ENCODE data around the gene BUB1B.
"Not testable (repeated sequence)": the region's sequence is repeated elsewhere in the genome, so short reads cannot be mapped to it uniquely, and the experiment has no call there.

BUB1B gene

GRCh38 chr15:40136470-40137302 is 24.2 kb upstream of the BUB1B start:
- no peak for DNase-seq

DNA sequence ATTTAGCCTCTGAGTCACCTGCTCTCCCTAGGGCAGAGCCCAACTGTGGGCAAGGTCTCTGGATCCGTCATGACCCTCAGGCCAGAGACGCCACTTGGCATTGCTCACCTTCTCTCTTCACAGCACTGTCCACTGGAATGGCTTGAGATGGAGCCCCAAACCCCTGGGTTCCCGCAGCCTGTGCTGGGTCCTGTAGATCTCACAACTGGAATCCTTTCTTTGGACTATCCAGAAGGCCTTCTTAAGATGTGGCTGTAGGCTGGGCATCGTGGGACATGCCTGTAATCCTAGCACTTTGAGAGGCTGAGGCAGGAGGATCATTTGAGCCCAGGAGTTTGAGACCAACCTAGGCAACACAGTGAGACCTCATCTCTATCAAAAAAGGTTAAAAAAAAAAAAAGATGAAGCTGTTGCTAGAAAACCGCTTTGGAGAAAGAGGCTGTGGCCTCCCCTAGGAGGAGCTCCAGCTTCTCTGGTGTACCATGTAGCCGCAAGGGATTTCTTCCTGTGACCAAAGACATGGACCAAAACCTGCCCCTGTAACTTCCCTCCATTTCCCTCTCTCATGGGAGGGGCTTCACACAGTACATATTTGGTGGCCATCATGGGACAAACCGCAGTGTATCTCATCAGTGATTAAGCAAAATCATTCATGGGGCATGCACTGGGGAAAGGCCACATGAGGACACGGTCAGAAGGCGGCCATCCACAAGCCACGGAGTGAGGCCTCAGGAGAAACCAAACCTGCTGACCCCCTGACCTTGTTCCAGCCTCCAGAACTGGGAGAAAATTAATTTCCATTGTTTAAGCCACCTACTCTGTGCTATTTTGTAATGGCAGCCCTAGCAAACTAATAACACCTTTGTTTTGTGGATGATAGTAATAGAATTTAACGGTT is 23.3 kb upstream of the BUB1B start:
- peak; percentile 27 for DNase-seq

- not testable (repeated sequence) for DNase-seq
These were observed 22.7 kb upstream of the BUB1B start for GRCh38 chr15:40138201-40138570.

GRCh38 chr15:40142428-40142827 is 18.4 kb upstream of the BUB1B start:
- DNase-seq = no peak

DNA sequence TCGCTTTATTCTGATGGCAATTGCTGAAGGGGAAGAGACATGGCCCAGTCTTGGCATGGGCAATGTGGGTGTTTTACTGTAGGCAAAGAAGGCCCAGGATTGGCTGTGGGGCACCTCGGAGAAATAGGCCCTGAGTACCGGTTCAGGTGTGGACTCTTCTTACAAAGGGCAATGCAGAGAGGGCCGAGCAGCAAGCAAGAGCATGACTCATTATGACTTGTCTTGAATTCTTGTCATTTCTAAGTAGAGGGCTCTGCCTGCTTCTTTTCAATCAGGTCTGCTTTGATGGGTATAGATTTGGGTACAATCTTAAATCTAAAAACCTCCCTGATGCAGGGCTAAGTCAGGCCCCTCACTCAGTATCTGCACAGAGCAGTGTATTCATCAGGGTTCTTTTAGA is 14.8 kb upstream of the BUB1B start:
- DNase-seq = no peak

DNA sequence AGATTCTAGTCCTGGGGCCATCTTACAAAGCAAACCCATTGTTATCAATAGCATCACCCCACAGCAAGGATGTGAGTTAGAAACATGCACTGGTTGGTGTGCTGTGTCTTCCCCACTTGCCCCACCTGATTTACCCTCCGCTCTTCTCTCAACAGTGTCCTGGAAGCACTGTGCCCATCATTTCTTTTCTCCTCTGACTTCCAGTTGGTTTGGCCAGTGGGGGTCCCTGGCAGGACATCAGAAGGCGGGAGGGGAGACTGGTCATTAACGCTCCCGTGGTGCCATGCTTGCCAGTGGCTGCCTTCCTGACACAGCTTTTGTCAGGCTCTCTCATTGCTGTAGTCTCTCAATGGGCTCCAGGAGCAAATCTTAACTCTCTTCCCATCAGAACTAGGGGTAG is 11.5 kb upstream of the BUB1B start:
- no peak for DNase-seq

DNA sequence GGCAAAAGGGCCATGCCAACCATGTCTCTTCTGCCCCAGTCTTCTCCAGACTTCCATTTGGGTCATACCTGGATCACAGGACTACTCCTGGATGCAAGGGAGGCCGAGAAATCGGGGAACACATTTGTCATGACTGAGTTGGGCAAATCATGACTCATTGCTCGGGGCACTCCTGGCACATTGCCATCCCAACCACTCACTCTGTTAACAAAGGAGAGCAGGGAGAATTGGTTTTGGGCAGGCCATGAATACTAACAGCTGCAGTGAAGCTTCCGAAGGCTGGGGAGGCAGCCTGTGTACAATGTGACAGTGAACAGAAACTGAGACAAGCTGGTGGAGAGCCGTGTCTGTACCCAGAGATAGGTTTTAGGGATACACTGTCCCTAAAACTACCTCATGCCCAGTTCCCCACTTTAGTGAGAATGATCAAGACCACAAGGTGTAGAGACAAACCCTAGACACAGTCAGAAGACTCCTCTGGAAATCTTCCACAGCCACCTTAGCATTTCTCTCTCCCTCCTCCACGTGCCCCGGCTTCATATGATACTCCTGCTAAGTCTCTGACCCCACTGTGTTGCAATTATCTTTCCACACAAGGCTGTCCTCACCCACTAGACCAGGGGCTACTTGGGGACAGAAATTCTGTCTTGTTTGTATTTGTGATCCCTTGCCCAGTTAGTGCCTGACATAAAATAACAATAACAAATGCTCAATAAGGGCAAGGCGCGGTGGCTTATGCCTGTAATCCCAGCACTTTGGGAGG is 10.5 kb upstream of the BUB1B start:
- DNase-seq = peak; percentile 80

GRCh38 chr15:40151499-40151898 is 9.4 kb upstream of the BUB1B start:
- no peak for DNase-seq

DNA sequence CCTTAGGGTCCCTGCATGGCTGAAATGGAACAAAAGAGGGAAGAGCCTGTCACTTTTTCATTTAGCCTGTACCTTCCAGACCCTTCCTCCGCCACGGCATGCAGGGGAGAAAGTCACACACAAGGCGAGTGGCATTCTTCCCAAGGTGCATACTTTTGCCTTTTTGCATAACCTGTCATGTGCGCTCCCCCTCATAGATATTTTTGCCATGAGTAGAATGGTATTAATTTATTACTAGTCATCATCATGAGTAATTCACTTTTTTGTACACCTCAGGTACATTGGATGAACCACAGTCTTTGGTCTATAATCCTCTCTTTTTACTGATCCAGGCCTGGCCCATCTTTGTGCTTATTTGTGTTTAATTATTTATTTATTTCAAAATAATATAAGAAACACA is 8.9 kb upstream of the BUB1B start:
- DNase-seq = no peak

DNA sequence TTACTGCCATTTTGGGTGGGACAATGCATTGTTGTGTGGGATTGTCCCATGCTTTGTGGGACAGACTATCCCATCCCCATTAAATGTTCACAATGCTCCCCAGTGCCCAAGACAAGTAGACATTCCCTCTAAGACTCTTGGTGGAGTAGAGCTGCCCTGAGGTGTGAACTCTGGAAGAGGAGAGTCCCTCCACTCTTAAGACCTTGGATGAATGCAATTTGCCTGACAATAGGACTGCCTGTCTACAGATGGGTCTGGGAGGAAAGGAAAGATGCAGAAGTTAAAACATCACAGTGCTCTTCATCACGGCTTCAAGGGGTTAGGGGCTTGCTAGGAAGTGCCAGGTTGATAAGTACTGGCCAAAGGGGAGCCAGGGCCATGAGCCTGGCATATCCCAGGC is 6.0 kb upstream of the BUB1B start:
- peak; percentile 46 for DNase-seq

DNA sequence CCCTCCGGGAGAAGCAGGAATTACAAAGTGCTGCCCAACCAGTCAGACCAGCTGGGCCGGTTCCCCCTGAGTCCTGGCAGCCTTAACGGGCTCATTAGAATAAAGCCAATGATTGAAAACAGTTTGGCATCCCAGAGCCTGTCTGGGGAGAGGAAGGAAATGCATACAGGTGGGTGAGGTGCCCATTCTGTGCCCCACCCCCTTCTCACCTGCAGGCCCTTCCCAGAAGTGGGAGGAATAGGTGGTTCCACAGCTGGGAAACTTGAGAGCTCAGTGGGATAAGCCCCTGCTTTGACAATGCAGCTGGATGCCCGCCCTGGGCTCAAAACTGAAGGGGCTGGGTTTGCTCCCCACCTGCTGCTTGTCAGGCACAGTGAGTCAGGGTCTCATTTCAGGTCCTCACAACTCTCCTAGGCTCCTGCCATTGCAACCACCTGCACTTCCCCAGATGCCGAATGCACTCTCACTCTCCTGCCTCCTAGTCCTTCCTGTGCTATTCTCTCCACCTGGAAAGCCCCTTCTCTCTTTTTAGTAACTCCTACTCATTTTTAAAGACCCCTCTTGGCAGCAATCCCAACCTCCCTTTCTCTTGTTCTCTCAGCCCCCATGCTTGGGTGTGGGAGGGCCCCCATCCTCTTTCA is 5.5 kb upstream of the BUB1B start:
- peak; percentile 96 for DNase-seq

- DNase-seq = no peak
These were observed 3.0 kb upstream of the BUB1B start for GRCh38 chr15:40157778-40158447.

DNA sequence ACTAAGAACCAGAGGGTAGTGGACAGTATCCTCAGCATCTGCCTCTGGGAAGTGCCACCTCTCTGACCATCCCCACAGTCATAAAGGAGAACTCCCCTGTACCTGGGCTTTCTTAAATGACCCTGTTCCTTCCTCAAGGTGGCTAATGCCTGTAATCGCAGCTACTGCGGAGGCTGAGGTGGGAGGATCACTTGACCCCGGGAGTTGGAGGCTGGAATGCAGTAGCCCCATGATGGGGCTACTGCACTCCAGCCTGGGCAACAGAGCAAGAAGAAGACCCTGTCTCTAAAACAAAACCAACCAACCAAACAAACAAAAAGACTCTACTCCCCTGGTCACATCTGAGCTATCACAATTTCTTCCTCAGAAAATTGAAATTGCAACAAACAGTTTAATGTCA is 848 bp upstream of the BUB1B start:
- no peak for DNase-seq

- DNase-seq = peak; percentile 10
These were observed 973 bp downstream of the BUB1B start for GRCh38 chr15:40161693-40162391.

GRCh38 chr15:40162552-40162951 is 1.7 kb downstream of the BUB1B start:
- DNase-seq = no peak

DNA sequence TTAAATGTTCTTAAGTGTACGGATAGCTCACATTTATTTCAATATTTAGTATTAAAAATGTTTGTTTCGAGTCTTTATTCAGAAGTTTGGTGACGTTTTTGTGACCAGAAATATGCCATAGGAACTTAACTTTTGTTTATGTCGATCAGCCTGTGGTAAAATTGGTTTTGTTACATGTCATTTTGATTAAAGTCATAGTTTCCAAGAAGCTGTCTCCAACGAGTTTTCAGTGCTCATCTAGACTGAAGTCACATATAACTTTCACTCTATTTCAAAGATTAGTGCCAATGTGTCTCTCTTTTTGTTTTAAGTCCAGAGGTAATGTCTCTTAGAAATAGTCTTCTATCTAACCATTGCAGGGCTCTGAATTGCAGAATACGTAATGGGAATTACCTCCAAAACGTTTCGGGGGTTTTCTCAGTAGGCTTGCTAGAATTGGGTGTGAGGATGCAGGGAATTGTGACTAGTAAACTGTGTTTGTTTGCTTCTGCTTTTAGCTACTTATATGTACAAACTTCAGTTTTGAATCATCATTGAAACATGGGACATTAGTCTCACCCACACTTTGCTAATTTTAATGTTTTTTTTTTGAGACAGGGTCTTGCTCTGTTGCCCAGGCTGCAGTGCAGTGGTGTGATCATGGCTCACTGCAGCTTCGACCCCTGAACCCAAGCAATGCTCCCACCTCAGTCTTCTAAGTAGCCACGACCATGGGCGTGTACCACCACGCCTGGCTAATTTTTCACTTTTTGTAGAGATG is 3.0 kb downstream of the BUB1B start:
- no peak for DNase-seq

DNA sequence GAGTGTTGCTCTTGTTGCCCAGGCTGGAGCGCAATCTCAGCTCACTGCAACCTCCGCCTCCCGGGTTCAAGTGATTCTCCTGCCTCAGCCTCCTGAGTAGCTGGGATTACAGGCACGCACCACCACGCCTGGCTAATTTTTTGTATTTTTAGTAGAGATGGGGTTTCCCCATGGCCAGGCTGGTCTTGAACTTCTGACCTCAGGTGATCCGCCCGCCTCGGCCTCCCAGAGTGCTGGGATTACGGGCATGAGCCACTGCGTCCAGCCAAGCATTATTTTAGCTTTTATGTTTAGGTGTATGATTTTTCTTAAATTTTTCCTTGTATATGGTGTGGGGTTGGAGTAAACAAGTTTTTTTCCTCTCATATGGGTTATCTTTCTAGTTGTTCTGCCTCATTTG is 6.5 kb downstream of the BUB1B start:
- DNase-seq = not testable (repeated sequence)

DNA sequence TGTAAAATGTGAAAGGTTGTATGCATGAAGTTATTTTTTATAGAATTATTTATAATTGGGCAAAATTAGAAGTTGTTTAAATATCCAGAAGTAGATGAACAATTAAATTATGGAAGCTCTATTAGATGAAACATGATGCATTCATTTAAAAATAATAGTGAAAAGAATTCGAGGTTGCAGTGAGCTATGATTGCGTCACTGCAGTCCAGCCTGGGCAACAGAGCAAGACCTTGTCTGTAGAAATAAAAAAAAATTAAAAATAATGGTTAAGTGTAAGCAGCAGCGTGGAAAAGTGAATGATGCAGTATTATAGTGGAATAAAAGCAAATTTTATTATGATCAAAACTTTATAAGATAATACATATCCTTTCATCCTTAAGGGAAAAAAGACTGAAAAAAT is 14.3 kb downstream of the BUB1B start:
- no peak for DNase-seq

DNA sequence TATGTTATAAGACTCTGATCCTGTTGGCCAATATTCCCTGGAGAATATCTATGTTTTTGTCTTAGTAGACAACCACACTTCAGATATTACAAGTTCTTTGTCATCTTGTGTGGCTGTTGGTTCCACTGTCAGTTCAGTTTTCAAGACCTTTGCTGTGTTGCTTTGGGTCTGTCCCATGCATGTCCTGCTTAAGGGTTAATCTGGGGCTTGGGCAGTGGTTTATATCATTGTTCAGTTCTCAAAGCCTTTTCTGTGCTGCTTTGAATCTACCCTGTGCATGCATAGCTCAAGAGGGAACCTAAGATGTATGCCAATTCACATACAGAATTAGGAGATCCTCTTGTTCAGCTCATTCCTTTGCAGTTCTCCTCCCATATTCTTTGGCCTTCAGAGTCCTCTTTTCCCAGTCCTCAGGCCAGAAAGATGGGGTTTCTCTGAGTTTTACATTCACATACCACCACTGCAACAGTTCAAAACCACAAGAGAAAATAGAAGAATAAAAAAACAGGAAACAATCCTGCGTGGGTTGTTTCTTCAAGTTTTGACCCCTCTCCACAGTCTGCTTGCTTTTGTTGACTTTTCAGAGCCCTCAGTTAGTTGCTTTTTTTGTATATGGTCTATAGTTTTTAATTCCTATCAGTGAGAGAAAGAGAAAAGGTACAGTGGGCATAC is 21.6 kb downstream of the BUB1B start:
- no peak for DNase-seq

Data from DMS53 (cell line).